NCI-H524 (cell line): ENCODE measurements around the gene INO80E.
"Not testable (repeated sequence)": the region's sequence is repeated elsewhere in the genome, so short reads cannot be mapped to it uniquely, and the experiment has no call there.

Experiments used
- DNase-seq, 2 experiments: peaks; one replicate each; lab custom pipeline; 2025; lab: John Stamatoyannopoulos, UW

Gene INO80E

DNA sequence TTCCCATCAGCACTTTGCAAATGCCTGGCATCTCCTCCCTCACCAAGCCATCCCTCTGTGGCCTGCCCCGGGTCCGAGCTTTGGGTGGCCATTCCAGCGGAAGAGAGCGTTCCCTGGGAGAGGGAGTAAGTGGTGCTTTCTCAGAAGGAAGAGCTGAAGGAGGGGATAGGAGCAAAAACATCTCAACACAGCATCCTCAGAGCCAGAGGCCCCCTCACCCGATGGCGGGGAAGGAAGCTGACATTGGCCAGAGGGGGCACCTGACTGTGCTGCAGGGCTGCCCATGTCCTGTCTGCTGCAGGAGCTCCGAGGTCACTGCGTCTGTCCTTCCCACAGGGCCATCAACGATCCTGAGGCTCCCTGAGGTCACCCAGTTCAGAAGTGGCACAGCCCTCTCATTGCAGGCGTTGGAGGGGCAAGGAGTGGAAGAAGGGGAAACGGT lies 35.5 kb downstream of the INO80E start:
- DNase-seq = peak in 1 of 2 experiments; percentile 27

DNA sequence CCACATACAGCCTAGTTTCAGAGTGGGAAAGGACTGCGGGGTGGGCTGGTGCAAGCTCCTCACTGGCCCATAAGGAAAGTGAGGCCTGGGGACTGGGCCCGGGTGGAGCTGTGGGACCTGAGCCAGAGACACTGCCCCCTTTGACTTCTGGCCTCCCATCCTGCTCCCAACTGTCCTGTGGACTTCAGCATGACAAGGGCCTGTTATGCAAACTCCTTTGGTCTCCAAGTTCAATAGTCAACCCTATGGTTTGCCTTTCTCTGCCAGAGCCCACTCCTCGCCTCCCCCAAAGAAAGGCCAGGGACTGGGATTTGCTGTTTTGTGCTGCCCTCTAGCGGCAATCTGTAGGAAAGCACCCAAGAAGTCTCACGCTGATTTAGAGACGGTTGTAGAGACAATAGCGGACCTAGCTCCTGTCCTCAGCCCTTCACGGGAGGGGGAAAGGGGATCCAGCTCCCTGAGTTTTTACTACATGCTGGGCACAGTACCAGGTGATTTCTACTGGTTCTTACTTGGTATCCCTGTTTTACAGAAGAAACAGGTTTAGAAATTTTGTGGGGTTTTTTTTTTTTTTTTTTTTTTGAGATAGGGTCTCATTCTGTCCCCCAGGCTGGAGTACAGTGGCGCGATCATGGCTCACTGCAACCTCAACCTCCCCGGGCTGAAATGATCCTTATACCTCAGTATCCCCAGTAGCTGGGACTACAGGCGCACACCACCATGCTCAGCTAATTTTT lies 36.2 kb downstream of the INO80E start:
- DNase-seq = peak; percentile 82 to 94

DNA sequence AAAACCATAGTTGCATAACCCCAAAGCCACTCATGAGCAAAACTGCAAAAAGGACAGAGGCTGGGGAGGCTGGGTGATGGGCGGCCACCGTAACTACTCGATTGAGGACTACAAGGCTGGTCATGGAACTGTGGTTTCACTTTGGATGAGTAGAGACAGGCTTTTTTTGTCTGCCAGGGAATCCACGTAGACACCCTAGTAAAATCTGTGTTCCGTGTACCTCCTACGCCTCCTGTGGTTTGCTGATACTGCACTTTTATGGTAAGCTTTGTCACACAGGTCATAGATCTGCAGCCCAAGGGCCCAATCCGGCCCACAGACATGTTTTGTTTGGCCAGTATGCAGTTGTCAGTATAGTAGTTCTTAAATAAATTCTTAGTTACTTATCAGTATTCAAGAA lies 37.2 kb downstream of the INO80E start:
- no peak for DNase-seq

DNA sequence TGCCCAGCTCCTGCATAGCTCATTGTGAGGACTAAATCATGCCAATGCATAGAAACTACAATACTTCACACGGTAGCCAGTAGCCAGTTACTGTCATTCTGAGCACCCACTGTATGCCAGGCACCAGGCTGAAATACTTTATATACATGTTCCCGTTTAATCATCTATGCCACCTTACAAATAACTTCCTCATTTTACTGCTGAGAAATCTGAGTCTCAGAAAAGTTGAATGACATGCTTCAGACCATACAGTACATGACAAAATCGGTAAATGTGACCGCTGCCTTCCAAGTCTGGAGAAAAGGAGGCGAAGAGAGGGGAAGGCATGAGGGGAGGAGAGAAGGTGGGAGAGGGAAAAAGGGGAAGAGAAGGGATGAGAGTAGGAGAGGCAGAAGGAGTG lies 44.2 kb downstream of the INO80E start:
- no peak for DNase-seq

DNA sequence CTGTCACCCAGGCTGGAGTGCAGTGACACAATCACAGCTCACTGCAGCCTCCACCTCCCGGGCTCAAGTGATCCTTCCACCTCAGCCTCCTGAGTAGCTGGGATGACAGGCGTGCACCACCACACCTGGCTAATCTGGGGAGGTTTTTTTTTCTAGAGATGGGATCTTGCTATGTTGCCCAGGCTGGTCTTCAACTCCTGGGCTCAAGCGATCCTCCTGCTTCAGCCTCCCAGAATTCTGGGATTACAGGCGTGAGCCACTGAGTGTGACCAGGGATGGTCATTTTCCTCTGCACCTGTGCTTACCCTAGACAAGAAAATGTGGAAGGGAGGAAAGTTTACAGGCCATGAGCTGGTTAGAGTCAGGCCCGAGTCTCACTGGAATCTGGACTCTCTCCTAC lies 44.6 kb downstream of the INO80E start:
- not testable (repeated sequence) for DNase-seq

DNA sequence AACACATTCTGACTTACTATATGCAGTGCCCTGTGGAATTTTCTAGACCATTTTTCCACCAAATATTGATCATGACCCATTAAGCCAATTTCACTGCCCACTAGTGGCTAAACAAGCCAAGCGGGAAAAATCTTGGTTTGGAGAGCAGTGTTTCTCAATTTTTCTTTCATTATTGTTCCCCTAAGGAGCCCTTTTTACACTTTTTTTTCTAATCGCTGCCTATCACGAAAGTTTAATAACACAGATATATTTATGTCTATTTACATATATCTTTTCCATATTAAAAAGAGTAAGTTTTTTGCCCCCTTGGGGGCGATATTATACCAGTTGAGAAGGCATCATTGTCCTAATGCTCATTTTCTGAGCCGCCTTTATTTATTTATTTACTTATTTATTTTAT lies 45.8 kb downstream of the INO80E start:
- DNase-seq = peak in 1 of 2 experiments; percentile 68

DNA sequence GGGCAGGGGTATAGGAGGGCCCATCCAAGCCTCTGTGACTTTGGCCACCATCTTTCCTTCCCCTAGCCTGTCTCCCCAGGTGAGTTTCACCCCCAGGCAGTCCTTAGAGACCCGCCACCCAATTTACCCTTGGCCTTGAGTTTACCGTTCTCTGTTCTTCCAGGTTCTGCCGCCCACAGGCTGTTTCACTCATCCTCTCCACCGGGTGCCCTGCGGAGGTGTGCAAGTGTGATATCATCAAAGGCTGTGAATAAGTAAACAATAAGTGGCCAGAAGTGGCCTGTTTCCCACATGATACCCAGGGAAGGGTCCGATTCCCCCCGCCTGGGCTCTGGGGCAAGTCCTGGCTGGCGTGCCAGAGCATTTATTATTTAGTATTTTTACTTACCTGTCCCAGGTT lies 50.1 kb downstream of the INO80E start:
- no peak for DNase-seq

DNA sequence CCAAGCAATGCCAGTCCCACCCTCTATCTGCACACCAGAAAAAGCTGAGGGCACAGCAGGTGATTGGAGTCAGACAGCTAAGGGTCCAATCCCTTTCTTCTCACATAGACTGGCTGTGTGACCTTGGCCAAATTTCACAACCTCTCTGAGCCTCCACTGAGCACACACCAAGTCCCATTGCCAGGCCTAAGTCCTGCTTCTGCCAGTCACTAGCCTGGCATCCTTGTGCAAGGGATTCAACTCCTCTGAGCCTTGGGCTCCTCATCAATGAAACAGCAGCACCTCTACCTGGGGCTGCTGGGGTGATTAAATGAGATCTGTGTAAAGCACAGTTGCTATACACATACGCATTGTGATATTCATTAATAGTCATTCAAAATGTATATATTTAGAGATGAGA lies 50.5 kb downstream of the INO80E start:
- DNase-seq = no peak

DNA sequence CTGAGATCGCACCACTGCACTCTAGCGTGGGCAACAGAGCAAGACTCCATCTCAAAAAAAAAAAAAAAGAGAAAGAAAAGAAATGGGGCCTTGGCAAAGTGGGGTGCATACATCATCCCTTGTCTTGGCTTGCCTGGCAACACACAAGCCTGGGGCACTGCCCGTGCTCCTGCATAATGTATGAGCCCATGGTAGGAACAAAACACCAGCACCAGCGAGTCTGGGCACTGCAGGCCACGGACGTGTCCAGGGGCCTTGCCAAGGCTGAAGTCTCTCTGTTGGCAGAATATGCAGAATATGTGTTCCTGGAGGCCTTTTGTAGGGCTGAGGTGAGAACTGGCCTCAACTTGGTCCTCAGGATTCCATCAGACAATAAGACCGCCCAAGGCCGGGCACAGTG lies 53.8 kb downstream of the INO80E start:
- DNase-seq = no peak

DNA sequence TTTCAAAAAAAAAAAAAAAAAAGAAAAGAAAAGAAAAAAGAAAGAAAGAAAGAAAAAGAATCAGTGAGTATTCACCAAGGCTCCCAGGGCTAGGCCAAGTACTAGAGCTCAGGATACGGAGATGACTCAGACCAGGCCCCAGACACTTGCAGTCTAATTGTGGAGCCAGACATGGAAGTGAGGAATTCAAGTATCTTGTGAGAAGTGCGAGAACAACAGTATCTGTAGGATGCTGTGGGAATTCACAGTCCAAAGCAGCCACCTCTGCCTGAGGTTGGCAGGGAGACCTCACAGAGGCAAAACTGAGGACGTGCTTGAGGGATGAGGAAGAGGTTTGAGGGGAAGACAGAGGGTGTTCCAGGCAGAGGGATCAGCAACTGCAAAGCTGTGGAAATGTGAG lies 55.5 kb downstream of the INO80E start:
- no peak for DNase-seq

DNA sequence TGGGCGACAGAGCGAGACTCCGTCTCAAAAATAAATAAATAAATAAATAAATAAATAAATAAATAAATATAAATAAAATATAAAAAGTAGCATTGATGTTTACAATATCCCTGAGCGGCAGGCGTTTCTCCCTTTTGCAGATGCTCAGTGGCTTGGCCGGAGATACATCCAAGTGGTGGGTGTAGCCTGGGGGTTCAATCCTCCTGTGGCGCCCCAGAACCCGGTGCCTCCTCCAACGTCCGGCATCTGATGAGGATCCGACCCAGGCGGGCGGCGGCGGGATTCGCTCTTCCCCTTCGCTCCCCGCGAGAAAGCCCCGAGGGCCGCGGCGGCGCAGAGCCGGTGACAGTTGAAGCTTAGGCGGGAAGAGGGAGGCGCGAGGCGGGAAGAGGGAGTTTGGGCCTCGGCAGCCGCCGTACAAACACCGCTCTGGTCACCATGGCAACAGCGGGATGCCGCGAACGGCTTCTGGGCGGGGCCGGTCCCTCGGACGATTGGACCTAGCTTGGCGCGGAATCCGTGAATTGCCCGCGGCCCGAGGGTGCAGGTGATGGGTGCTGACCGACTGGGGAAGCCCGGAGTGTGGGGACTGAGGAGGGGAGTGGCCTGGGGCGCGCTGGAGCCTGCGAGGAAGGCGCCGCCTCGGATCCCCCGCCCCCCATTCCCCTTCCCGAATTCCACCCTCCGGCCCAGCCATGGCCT lies 56.8 kb downstream of the INO80E start:
- peak; percentile 83 to 93 for DNase-seq

DNA sequence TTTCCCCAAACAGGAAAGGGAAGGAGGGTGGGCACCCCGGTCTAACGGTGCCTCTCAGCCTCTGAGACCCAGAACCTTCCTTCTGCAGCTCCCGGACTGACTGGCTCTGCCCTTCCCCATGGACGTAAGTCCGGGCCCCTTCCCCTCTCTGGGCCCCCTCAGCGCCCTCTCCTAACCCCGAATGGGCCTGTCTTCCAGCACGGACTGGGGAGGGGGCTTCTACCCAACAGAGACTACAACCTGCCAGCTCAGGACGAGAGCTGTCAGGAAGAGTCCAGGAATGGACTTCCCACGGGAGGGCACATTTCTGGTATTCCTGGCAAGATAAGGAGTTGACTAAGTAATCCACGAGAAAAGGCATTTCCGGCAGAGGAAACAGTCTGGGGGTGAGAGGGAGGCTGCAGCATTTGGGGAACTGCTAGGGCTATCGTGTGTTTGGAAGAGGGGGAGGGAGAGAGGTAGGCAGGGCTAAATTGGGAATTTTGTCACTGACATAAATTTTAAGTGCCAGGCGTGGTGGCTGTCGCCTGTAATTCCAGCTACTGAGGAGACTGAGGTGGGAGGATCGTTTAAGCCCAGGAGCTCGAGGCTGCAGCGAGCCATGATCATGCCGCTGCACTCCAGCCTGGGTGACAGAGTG lies 57.5 kb downstream of the INO80E start:
- DNase-seq = no peak

DNA sequence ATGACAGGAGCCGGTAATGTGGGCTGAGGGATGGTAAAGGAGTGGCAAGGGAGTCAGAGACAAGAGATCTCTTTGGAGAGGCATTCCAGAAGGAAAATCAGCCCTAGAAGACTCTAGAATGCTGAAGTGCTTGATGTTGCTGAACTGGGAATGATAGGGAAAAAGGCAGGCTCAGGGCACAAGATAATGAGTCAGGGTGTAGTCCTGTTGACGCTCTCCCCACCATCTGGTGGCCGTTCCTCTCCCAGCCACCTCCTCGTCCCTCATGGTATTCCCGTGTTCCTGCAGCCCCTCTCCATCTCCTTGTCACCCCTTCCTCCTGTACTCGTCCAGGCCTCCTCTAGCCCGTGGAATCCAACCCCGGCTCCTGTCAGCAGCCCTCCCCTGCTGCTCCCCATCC lies 58.4 kb downstream of the INO80E start:
- DNase-seq = peak; percentile 26 to 55

DNA sequence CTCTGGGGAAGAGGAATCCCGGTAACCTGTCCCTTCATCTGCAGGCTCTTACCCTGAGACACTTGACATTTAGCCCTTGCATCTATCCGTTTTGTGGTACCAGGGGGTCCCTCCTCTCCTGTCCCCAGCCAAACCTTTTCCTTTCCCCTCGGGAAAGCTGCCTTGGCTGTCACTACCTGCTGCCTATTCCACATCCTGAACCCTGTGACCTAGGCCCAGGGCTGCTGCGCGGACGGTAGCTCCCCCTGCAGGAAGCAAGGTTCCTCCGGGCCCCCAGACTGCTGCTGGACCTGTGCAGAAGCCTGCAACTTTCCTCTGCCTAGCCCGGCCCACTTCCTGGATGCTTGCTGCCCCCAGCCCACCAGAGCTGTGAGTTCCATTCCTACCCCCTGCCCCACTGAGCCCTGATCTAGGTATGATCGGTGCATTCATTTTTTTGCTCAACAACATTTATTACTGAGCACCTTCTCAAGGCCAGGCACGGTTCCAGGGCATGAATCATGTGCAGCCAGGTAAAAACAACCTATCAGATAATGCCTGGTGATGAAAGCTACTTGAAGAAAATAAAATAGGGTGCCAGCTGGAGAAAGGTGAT lies 59.0 kb downstream of the INO80E start:
- peak in 1 of 2 experiments; percentile 54 for DNase-seq
